HL-60 (cell line): ENCODE data around the gene ENGASE.

Experiments
- CTCF ChIP-seq: IDR thresholded peaks from one replicate; pipeline ENCODE4 v1.5.1; 2011; ENCODE audit warnings: low read length, control low read depth, inconsistent platforms; ENCODE audit not compliant: insufficient read depth
- GABPA ChIP-seq: IDR thresholded peaks from 2 replicates; pipeline ENCODE4 v1.6.1; 2012; ENCODE audit warnings: low read depth
- POLR2AphosphoS5 ChIP-seq: IDR thresholded peaks from 2 replicates; pipeline ENCODE4 v1.6.1; 2012; ENCODE audit warnings: low read depth
- REST ChIP-seq: IDR thresholded peaks from 2 replicates; pipeline ENCODE4 v1.6.1; 2012; ENCODE audit warnings: low read depth; ENCODE audit not compliant: insufficient replicate concordance
- SPI1 ChIP-seq: IDR thresholded peaks from 2 replicates; pipeline ENCODE4 v1.6.1; 2012; ENCODE audit warnings: low read depth, mild to moderate bottlenecking, borderline replicate concordance

- no peak for TF ChIP-seq CTCF
- no peak for TF ChIP-seq POLR2AphosphoS5
- no peak for TF ChIP-seq GABPA
- no peak for TF ChIP-seq REST
- no peak for TF ChIP-seq SPI1
These were observed 32.8 kb upstream of the ENGASE start for GRCh38 chr17:79041723-79042420.
